Hepatocyte (in vitro differentiated cells): Measurements from ENCODE around the gene VIPR1. TPM values are rescaled to one million over a fixed set of nuclear protein-coding genes. Genes with fewer than 3 reads are reported as not detected.

ENCODE experiments used
- DNase-seq: peaks from one replicate; pipeline ENCODE4 v3.0.0-alpha.2; 2016; ENCODE audit warnings: low spot score
- H2AFZ ChIP-seq: fragments of 200-600 bp; sonication (generic); 2 replicates; pipeline ENCODE4 v1.6.0; 2016; ENCODE audit warnings: antibody characterized with exemption, mild to moderate bottlenecking
- H3K27ac ChIP-seq: fragments of 200-600 bp; sonication (generic); 2 replicates; pipeline ENCODE4 v1.5.1; 2016; ENCODE audit warnings: mild to moderate bottlenecking
- H3K27me3 ChIP-seq: fragments of 200-600 bp; sonication (generic); 2 replicates; pipeline ENCODE4 v1.6.1; 2016
- H3K36me3 ChIP-seq: fragments of 200-600 bp; sonication (generic); replicated peaks from 2 replicates; pipeline ENCODE4 v1.5.1; 2016; ENCODE audit warnings: low read depth; ENCODE audit not compliant: insufficient read depth
- H3K4me1 ChIP-seq: fragments of 200-600 bp; sonication (generic); 2 replicates; pipeline ENCODE4 v1.5.1; 2016; ENCODE audit warnings: mild to moderate bottlenecking, moderate library complexity; ENCODE audit not compliant: insufficient read depth
- H3K4me2 ChIP-seq: fragments of 200-600 bp; sonication (generic); 2 replicates; pipeline ENCODE4 v1.6.0; 2016
- H3K4me3 ChIP-seq: fragments of 200-600 bp; sonication (generic); 2 replicates; pipeline ENCODE4 v1.5.1; 2016; ENCODE audit warnings: mild to moderate bottlenecking
- H3K79me2 ChIP-seq: fragments of 200-600 bp; sonication (generic); 2 replicates; pipeline ENCODE4 v1.6.0; 2017; ENCODE audit warnings: mild to moderate bottlenecking
- H3K9me2 ChIP-seq: fragments of 200-600 bp; sonication (generic); replicated peaks from 2 replicates; pipeline ENCODE4 v1.6.0; 2017; ENCODE audit warnings: mild to moderate bottlenecking; ENCODE audit not compliant: insufficient read depth
- H3K9me3 ChIP-seq: fragments of 200-600 bp; sonication (generic); 2 replicates; pipeline ENCODE4 v1.5.1; 2016; ENCODE audit warnings: low read depth, mild to moderate bottlenecking
- H4K20me1 ChIP-seq: fragments of 200-600 bp; sonication (generic); 2 replicates; pipeline ENCODE4 v1.6.0; 2016; ENCODE audit warnings: mild to moderate bottlenecking; ENCODE audit not compliant: insufficient read depth, poor library complexity, severe bottlenecking
- CTCF ChIP-seq: fragments of 200-600 bp; sonication (generic); IDR thresholded peaks from 2 replicates; pipeline ENCODE4 v1.5.1; 2016; ENCODE audit warnings: antibody characterized with exemption, mild to moderate bottlenecking; ENCODE audit not compliant: poor library complexity
- EZH2 ChIP-seq: fragments of 200-600 bp; sonication (generic); IDR thresholded peaks from 2 replicates; pipeline ENCODE4 v1.6.1; 2016; ENCODE audit warnings: antibody characterized with exemption, mild to moderate bottlenecking, borderline replicate concordance
- EZH2phosphoT487 ChIP-seq: fragments of 200-600 bp; sonication (generic); IDR thresholded peaks from one replicate; pipeline ENCODE4 v1.6.1; 2018; ENCODE audit warnings: antibody characterized with exemption, mild to moderate bottlenecking, low read depth, moderate library complexity; ENCODE audit not compliant: unreplicated experiment, severe bottlenecking
- WGBS: methylation state at CpG from one replicate; pipeline ENCODE4 v1.1.6; 2016; ENCODE audit warnings: low lambda C conversion rate; ENCODE audit errors: missing lambda C conversion rate; 5-methylcytosine and 5-hydroxymethylcytosine counted together
- polyA plus RNA-seq: library from polyadenylated mRNA; unstranded; fragments of >200 nt; fragmentation: Nextera tagmentation; extraction: Ambion mirVana; gene quantifications from 2 replicates; pipeline ENCODE4 v1.2.1, GENCODE V29; 2016
- total RNA-seq: library from RNA; depleted of rRNA; stranded (reverse); fragments of >200 nt; gene quantifications from 2 replicates; pipeline ENCODE4 v1.2.3, GENCODE V29; 2014

The VIPR1 gene
- total and polyA plus RNA-seq, 2 experiments from 2014 or later = 17.5 to 19.2 TPM

DNA sequence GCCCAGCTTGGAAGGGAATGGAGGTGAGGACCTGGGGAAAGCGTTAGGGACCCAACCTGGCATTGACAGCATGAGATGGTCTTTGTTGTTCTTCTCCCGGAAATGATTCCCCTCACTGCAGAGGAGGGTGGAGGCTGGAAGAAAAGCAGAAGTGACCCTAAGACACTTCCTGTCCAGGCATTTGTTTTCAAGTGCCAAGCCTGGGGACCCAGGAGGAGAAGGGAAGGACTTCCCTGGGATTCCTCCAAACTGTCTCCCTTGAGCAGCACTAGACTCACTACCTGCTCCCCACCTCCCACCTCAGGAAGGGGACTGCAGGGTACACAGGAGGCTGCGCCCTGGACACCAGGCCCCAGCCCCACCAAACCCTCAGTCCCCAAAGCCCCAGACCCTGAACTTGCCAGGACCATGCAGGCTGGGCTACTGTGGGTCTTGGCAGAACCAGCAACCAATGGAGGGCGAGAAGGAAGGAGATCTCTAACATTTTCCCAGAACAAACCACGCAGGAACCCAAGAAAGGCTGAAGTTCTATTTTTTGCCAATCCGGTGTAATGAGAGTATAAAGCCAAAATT is 9.8 kb upstream of the VIPR1 start:
- H3K9me3 ChIP-seq = no peaks in the 10 kb centered on the region
- no peaks in the 10 kb centered on the region for H3K27me3 ChIP-seq
- no peaks in the 10 kb centered on the region for H3K36me3 ChIP-seq
- no peaks in the 10 kb centered on the region for H3K79me2 ChIP-seq
- 80% methylated on average over 6 of the region's 6 CpGs for WGBS
- no peaks in the 10 kb centered on the region for H3K9me2 ChIP-seq
- no peak overlapping the region for H3K4me3 ChIP-seq
- no peak overlapping the region for H3K27ac ChIP-seq
- H3K4me2 ChIP-seq = no peak overlapping the region
- H4K20me1 ChIP-seq = no peaks in the 10 kb centered on the region
- peaks cover 6% of the 10 kb centered on the region for H3K4me1 ChIP-seq
- DNase-seq = no peak
- H2AFZ ChIP-seq = no peak overlapping the region
- no peak for TF ChIP-seq EZH2
- TF ChIP-seq EZH2phosphoT487 = no peak
- TF ChIP-seq CTCF = no peak

DNA sequence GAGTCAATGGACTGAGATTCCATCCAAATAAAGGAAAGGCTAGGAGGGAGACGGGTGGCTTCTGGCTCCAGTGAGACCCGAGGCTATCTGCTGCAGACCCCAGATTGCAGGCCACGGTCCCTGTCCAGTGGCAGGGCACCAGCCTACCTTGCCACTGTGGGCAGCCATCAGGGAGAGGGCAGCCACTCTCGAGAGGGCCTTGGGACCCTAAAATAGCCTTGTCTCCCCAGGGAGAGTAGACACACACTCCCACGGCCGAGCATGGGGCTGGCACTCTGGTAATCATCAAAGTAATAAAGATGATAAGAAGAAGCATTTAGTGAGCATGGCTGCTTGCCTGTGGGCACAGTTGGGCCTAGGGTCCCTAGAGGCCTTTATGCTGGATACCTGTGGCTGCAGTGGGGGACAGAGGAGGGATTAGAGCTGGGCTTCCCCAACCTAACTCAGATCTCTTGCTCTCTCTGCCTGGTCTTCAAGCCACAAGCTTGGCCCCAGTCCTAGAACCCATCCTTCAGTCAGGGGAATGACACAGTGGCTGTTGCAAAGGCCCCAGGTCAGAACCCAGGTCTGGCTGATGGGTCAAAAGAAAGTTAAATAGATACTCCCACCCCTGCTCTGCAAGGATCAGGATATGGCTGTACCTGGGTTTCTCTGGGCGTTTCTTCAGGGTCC is 9.2 kb upstream of the VIPR1 start:
- H4K20me1 ChIP-seq = no peaks in the 10 kb centered on the region
- DNase-seq = no peak

GRCh38 chr3:42493798-42494151 is 8.7 kb upstream of the VIPR1 start:
- DNase-seq = no peak
- H3K36me3 ChIP-seq = no peaks in the 10 kb centered on the region
- H2AFZ ChIP-seq = no peak overlapping the region
- no peak for TF ChIP-seq CTCF
- no peak for TF ChIP-seq EZH2phosphoT487
- H3K27ac ChIP-seq = no peak overlapping the region
- no peak overlapping the region for H3K4me3 ChIP-seq
- no peaks in the 10 kb centered on the region for H3K9me3 ChIP-seq
- H3K9me2 ChIP-seq = no peaks in the 10 kb centered on the region
- no peaks in the 10 kb centered on the region for H3K79me2 ChIP-seq
- WGBS = 79% methylated on average over 3 of the region's 3 CpGs
- H3K27me3 ChIP-seq = peaks cover 5% of the 10 kb centered on the region
- no peaks in the 10 kb centered on the region for H4K20me1 ChIP-seq
- H3K4me2 ChIP-seq = no peak overlapping the region
- H3K4me1 ChIP-seq = peaks cover 6% of the 10 kb centered on the region

More for the DNA sequence above, 9.2 kb upstream of the VIPR1 start:
- 86% methylated on average over 7 of the region's 7 CpGs for WGBS
- Histone ChIP-seq H3K9me3 (no peaks in the 10 kb centered on the region), H3K4me3 (no peak overlapping the region), H2AFZ (no peak overlapping the region), H3K27ac (no peak overlapping the region), H3K36me3 (no peaks in the 10 kb centered on the region), H3K79me2 (no peaks in the 10 kb centered on the region), H3K4me1 (peaks cover 6% of the 10 kb centered on the region), H3K4me2 (no peak overlapping the region), H3K27me3 (peaks cover under 1% of the 10 kb centered on the region), H3K9me2 (no peaks in the 10 kb centered on the region)
- no peak for TF ChIP-seq EZH2phosphoT487
- TF ChIP-seq EZH2 = no peak
- TF ChIP-seq CTCF = no peak
